ENCODE measurements around the gene ZNF587. TPM values are rescaled to one million over a fixed set of nuclear protein-coding genes. Genes with fewer than 3 reads are reported as not detected.

Gene ZNF587
- total and polyA plus RNA-seq, 2 of the 8 experiments (the other 6 are each of a cell fraction or from before 2014, with no cell fraction given), result 18.1 to 42.1 TPM

GRCh38 chr19:57814505-57815246, 35.0 kb upstream of the ZNF587 start, which contains the start of gene ZNF552:
Gene ZNF552 (minus strand): TSS chr19:57814913. CDS start chr19:57814743, 170 bp downstream.
- 4% methylated on average over 50 of the region's 50 CpGs; no CpG with 5 or more reads in 1 of the 2 experiments for WGBS, 2 experiments (ENCODE audit: extremely low coverage in 1 of 2, insufficient coverage in 1 of 2, insufficient read length in 1 of 2, insufficient replicate concordance in 2 of 2, low coverage in 1 of 2, low lambda C conversion rate in 2 of 2, missing lambda C conversion rate in 1 of 2)
- H3K23me2 ChIP-seq (ENCODE audit: low read depth, low read length), result peaks cover 4% of the 10 kb centered on the region
- H3K36me3 ChIP-seq (ENCODE audit: control insufficient read depth in 2 of 4, insufficient read depth in 4 of 4, low read length in 3 of 4), result peaks cover 2 to 14% (median 6%) of the 10 kb centered on the region in 4 experiments; a peak in 5 of 8 replicates
- peak within 1 kb of the TSS; percentile 84; the same call in 1 of the 2 replicates for H4K8ac ChIP-seq (ENCODE audit: extremely low read depth, insufficient read depth, low read length)
- DNase-seq (ENCODE audit: low read depth in 1 of 2, low spot score in 2 of 2), result peak; percentile 81 to 83
- ChIA-PET CTCF (ENCODE audit: partially characterized antibody) (interaction anchor here (0.9 to 1.6 kb wide), 3 partner anchors 16 to 349 kb away, joined by 3 to 4 read pairs (median 4); no protein-coding TSS in a partner anchor), POLR2A (ENCODE audit: partially characterized antibody) (interaction anchor here (0.6 to 3.5 kb wide), 19 partner anchors 10 to 381 kb away, joined by 3 to 36 read pairs (median 3); partner anchors contain the start of genes ZNF135, ZNF154, ZNF586 and ZNF587)
- no peak within 1 kb of the TSS for H2BK20ac ChIP-seq (ENCODE audit: low read length)
- peak within 1 kb of the TSS; percentile 34; the same call in 1 of the 2 replicates for H2AFZ ChIP-seq (ENCODE audit: low read length)
- peak; percentile 69 for FAIRE-seq
- no peak within 1 kb of the TSS for H2AK5ac ChIP-seq (ENCODE audit: low read depth, low read length)
- H2BK12ac ChIP-seq (ENCODE audit: low read depth, low read length), result no peak within 1 kb of the TSS
- H3K4me2 ChIP-seq (ENCODE audit: insufficient read depth in 1 of 2, low read depth in 2 of 2, low read length in 2 of 2), result peak within 1 kb of the TSS; percentile 90 to 94
- H2BK120ac ChIP-seq (replicated peaks; ENCODE audit: low read depth, low read length), result no peak within 1 kb of the TSS
- H4K5ac ChIP-seq (ENCODE audit: insufficient read length, low read depth, low read length), result peak within 1 kb of the TSS; percentile 45
- peak within 1 kb of the TSS; percentile 85 to 94 (median 90) for H3K9ac ChIP-seq (replicated peaks in 1 of 4; ENCODE audit: extremely low read depth in 1 of 4, low read depth in 3 of 4, low read length in 3 of 4)
- H3K79me1 ChIP-seq (ENCODE audit: low read depth, low read length), result 0 out of 2 replicates have a peak, but pooled peaks cover 2% of the 10 kb centered on the region
- H3K14ac ChIP-seq (ENCODE audit: insufficient read length), result no peak within 1 kb of the TSS
- H3K4ac ChIP-seq (replicated peaks; ENCODE audit: insufficient read length, low read depth, low read length), result peak within 1 kb of the TSS; percentile 27
- H3K4me3 ChIP-seq (ENCODE audit: extremely low read depth in 1 of 4, insufficient read depth in 2 of 4, low read depth in 3 of 4, low read length in 4 of 4), result peak within 1 kb of the TSS; percentile 84 to 99 (median 87)
- peaks cover 0 to 6% of the 10 kb centered on the region in 2 experiments for H4K20me1 ChIP-seq (replicated peaks in 1 of 2; ENCODE audit: control insufficient read depth in 1 of 2, insufficient read depth in 2 of 2, low read length in 2 of 2)
- H3K27ac ChIP-seq (ENCODE audit: low read depth, low read length), result peak within 1 kb of the TSS; percentile 83
- H2BK15ac ChIP-seq (ENCODE audit: low read length), result no peak within 1 kb of the TSS
- H3K56ac ChIP-seq (replicated peaks; ENCODE audit: insufficient read length, low read depth, low read length), result no peak within 1 kb of the TSS
- no peak within 1 kb of the TSS for H3K23ac ChIP-seq (ENCODE audit: insufficient read length)
- H3K18ac ChIP-seq (ENCODE audit: extremely low read depth, low read length), result 0 out of 2 replicates have a peak within 1 kb of the TSS, but pooled peaks have one; percentile 11
- no peaks in the 10 kb centered on the region for H3K9me3 ChIP-seq (ENCODE audit: insufficient read depth in 2 of 2, low read depth in 1 of 2, low read length in 1 of 2)
- peaks cover 0 to 4% (median 3%) of the 10 kb centered on the region in 4 experiments; a peak in 5 of 7 replicates for H3K4me1 ChIP-seq (replicated peaks in 1 of 4; ENCODE audit: control insufficient read depth in 3 of 4, insufficient read depth in 4 of 4, low read length in 3 of 4)
- H2BK5ac ChIP-seq (ENCODE audit: low read depth, low read length), result peak within 1 kb of the TSS; percentile 12
- H3K79me2 ChIP-seq (ENCODE audit: control insufficient read depth in 1 of 2, insufficient read depth in 2 of 2, low read length in 2 of 2), result peaks cover 0 to 10% of the 10 kb centered on the region in 2 experiments; a peak in 2 of 4 replicates
- no peaks in the 10 kb centered on the region for H3K27me3 ChIP-seq (replicated peaks in 1 of 4; ENCODE audit: control insufficient read depth in 3 of 4, extremely low read depth in 1 of 4, insufficient read depth in 3 of 4, low read length in 3 of 4)
- no peak within 1 kb of the TSS for H4K91ac ChIP-seq (replicated peaks; ENCODE audit: insufficient read length, low read length)
- peak; percentile 86 for TF ChIP-seq SIX5 (IDR thresholded peaks at IDR 0.05; ENCODE audit: low read depth, low read length)
- TF ChIP-seq EP300 (IDR thresholded peaks at IDR 0.05; ENCODE audit: borderline replicate concordance in 1 of 2, low read depth in 2 of 2, low read length in 2 of 2), result no peak
- peak; percentile 63 for TF ChIP-seq PHF8 (conservative IDR thresholded peaks at IDR 0.05; ENCODE audit: low read depth, low read length)
- TF ChIP-seq CTBP2 (IDR thresholded peaks at IDR 0.05; ENCODE audit: borderline replicate concordance, insufficient read depth, insufficient read length, low read length), result no peak
- TF ChIP-seq KDM4A (IDR thresholded peaks at IDR 0.05; ENCODE audit: low read depth, low read length, severe bottlenecking), result no peak
- TF ChIP-seq, protein P1, sequence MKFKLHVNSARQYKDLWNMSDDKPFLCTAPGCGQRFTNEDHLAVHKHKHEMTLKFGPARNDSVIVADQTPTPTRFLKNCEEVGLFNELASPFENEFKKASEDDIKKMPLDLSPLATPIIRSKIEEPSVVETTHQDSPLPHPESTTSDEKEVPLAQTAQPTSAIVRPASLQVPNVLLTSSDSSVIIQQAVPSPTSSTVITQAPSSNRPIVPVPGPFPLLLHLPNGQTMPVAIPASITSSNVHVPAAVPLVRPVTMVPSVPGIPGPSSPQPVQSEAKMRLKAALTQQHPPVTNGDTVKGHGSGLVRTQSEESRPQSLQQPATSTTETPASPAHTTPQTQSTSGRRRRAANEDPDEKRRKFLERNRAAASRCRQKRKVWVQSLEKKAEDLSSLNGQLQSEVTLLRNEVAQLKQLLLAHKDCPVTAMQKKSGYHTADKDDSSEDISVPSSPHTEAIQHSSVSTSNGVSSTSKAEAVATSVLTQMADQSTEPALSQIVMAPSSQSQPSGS (IDR thresholded peaks at IDR 0.05; ENCODE audit: low read length), result no peak
- 0 out of 2 replicates have a peak, but pooled peaks have one; percentile 61 for TF ChIP-seq SP4 (IDR thresholded peaks at IDR 0.05; ENCODE audit: low read length)
- peak; percentile 93 for TF ChIP-seq POLR2AphosphoS5 (IDR thresholded peaks at IDR 0.05; ENCODE audit: low read depth, low read length)
- TF ChIP-seq BRCA1 (IDR thresholded peaks at IDR 0.05; ENCODE audit: low read depth, low read length), result no peak

Measured in H1 (cell line).